GM23338 (cell line): ENCODE measurements around the gene RNF152. TPM values are rescaled to one million over a fixed set of nuclear protein-coding genes. Genes with fewer than 3 reads are reported as not detected.
"Not testable (repeated sequence)": the region's sequence is repeated elsewhere in the genome, so short reads cannot be mapped to it uniquely, and the experiment has no call there.

Experiments used
- ATAC-seq: fragments of 200-7000 bp; cut with Tn5 transposase; 3 replicates; pipeline ENCODE4 v1.9.1; 2020
- DNase-seq: peaks from one replicate; pipeline ENCODE4 v3.0.0-alpha.2; 2015; ENCODE audit warnings: low spot score
- H2AFZ ChIP-seq: fragments of 200-600 bp; sonication (generic); 2 replicates; pipeline ENCODE4 v1.8.0; 2016; ENCODE audit warnings: antibody characterized with exemption, mild to moderate bottlenecking, moderate library complexity
- H3F3A ChIP-seq: fragments of 200-600 bp; sonication (generic); replicated peaks from 2 replicates; pipeline ENCODE4 v1.8.0; 2017; ENCODE audit warnings: antibody characterized with exemption, mixed run types, low read depth
- H3K27ac ChIP-seq: fragments of 200-600 bp; sonication (generic); 2 replicates; pipeline ENCODE4 v1.6.1; 2016; ENCODE audit warnings: low read depth
- H3K27me3 ChIP-seq: fragments of 200-600 bp; sonication (generic); 2 replicates; pipeline ENCODE4 v1.8.0; 2016; ENCODE audit warnings: mild to moderate bottlenecking, mixed run types, moderate library complexity; ENCODE audit not compliant: insufficient read depth
- H3K36me3 ChIP-seq: fragments of 200-600 bp; sonication (generic); 2 replicates; pipeline ENCODE4 v1.8.0; 2016; ENCODE audit warnings: mild to moderate bottlenecking; ENCODE audit not compliant: insufficient read depth
- H3K4me1 ChIP-seq: fragments of 200-600 bp; sonication (generic); 2 replicates; pipeline ENCODE4 v1.8.0; 2016; ENCODE audit warnings: mild to moderate bottlenecking, moderate library complexity; ENCODE audit not compliant: insufficient read depth
- H3K4me2 ChIP-seq: fragments of 200-600 bp; sonication (generic); 2 replicates; pipeline ENCODE4 v1.7.1; 2017; ENCODE audit warnings: mixed run types
- H3K4me3 ChIP-seq: fragments of 200-600 bp; sonication (generic); 2 replicates; pipeline ENCODE4 v1.6.1; 2016; ENCODE audit warnings: mixed run types
- H3K79me2 ChIP-seq: fragments of 200-600 bp; sonication (generic); replicated peaks from 2 replicates; pipeline ENCODE4 v1.8.0; 2017; ENCODE audit warnings: mild to moderate bottlenecking; ENCODE audit not compliant: insufficient read depth
- H3K9me2 ChIP-seq: fragments of 200-600 bp; sonication (generic); 2 replicates; pipeline ENCODE4 v1.8.0; 2017; ENCODE audit not compliant: insufficient read depth
- H4K20me1 ChIP-seq: fragments of 200-600 bp; sonication (generic); replicated peaks from 2 replicates; pipeline ENCODE4 v1.8.0; 2017; ENCODE audit warnings: mild to moderate bottlenecking; ENCODE audit not compliant: insufficient read depth
- H3K27ac Mint-ChIP-seq: 2 replicates; pipeline ENCODE4 v1.8.0; 2020; ENCODE audit warnings: inconsistent platforms, mild to moderate bottlenecking, moderate library complexity, mixed read lengths
- H3K27me3 Mint-ChIP-seq: 3 replicates; pipeline ENCODE4 v1.8.0; 2022; ENCODE audit warnings: low read depth, mild to moderate bottlenecking, moderate library complexity, mixed read lengths, inconsistent platforms; ENCODE audit not compliant: insufficient read depth, poor library complexity
- H3K36me3 Mint-ChIP-seq: 3 replicates; pipeline ENCODE4 v1.8.0; 2021; ENCODE audit warnings: low read depth, mild to moderate bottlenecking, inconsistent platforms, moderate library complexity, mixed read lengths
- H3K4me1 Mint-ChIP-seq: 3 replicates; pipeline ENCODE4 v1.8.0; 2020; ENCODE audit warnings: mild to moderate bottlenecking, inconsistent platforms, mixed read lengths
- H3K4me3 Mint-ChIP-seq: 3 replicates; pipeline ENCODE4 v1.8.0; 2021; ENCODE audit warnings: moderate library complexity, mild to moderate bottlenecking, inconsistent platforms, mixed read lengths
- H3K9me3 Mint-ChIP-seq: 3 replicates; pipeline ENCODE4 v1.8.0; 2020; ENCODE audit warnings: moderate library complexity, mild to moderate bottlenecking, inconsistent platforms, mixed read lengths
- CREB1 ChIP-seq: fragments of 250-450 bp; sonication (Bioruptor Pico); IDR thresholded peaks from 2 replicates; pipeline ENCODE4 v1.5.0; 2020; ENCODE audit warnings: low read depth, mild to moderate bottlenecking, moderate library complexity
- EZH2 ChIP-seq: fragments of 200-600 bp; sonication (generic); IDR thresholded peaks from one replicate; pipeline ENCODE4 v1.8.0; 2017; ENCODE audit warnings: antibody characterized with exemption, mild to moderate bottlenecking, low read depth; ENCODE audit not compliant: unreplicated experiment
- EZH2phosphoT487 ChIP-seq: fragments of 200-600 bp; sonication (generic); IDR thresholded peaks from one replicate; pipeline ENCODE4 v1.8.1; 2018; ENCODE audit warnings: antibody characterized with exemption; ENCODE audit not compliant: unreplicated experiment
- JUNB ChIP-seq: IDR thresholded peaks from one replicate; pipeline ENCODE4 v1.6.1; 2016; ENCODE audit warnings: antibody characterized with exemption; ENCODE audit not compliant: unreplicated experiment
- NANOG ChIP-seq: IDR thresholded peaks from 2 replicates; pipeline ENCODE4 v1.6.1; 2016; ENCODE audit warnings: antibody characterized with exemption, borderline replicate concordance
- POLR2AphosphoS5 ChIP-seq: IDR thresholded peaks from 2 replicates; pipeline ENCODE4 v1.6.1; 2016; ENCODE audit warnings: antibody characterized with exemption, low read depth
- STAT1 ChIP-seq: IDR thresholded peaks from one replicate; pipeline ENCODE4 v1.6.1; 2016; ENCODE audit warnings: antibody characterized with exemption; ENCODE audit not compliant: unreplicated experiment
- ZNF114 ChIP-seq: fragments of 250-450 bp; sonication (Bioruptor Pico); IDR thresholded peaks from 2 replicates; pipeline ENCODE4 v1.5.0; 2020; ENCODE audit warnings: mild to moderate bottlenecking, moderate library complexity
- ZNF331 ChIP-seq: fragments of 250-450 bp; sonication (Bioruptor Pico); IDR thresholded peaks from 2 replicates; pipeline ENCODE4 v1.5.0; 2020; ENCODE audit warnings: low read depth, mild to moderate bottlenecking, moderate library complexity
- polyA plus RNA-seq: library from polyadenylated mRNA; unstranded; fragments of >200 nt; fragmentation: Nextera tagmentation; extraction: Ambion mirVana; gene quantifications from 2 replicates; pipeline ENCODE4 v1.2.1, GENCODE V29; 2016
- total RNA-seq: library from RNA; depleted of rRNA; stranded (reverse); fragments of >200 nt; shearing (Covaris generic); gene quantifications from 2 replicates; pipeline ENCODE4 v1.2.3, GENCODE V29; 2014
- TF ChIP-seq, protein P1 (sequence below): IDR thresholded peaks from one replicate; pipeline ENCODE4 v1.6.1; 2018; ENCODE audit warnings: antibody characterized with exemption; ENCODE audit not compliant: unreplicated experiment
- TF ChIP-seq, protein P2 (sequence below): fragments of 250-450 bp; sonication (Bioruptor Pico); IDR thresholded peaks from 2 replicates; pipeline ENCODE4 v1.5.0; 2020; ENCODE audit warnings: mild to moderate bottlenecking, moderate library complexity
- TF ChIP-seq, protein P3 (sequence below), 2 experiments: fragments of 200-600 bp in 1 of 2; sonication (generic) in 1 of 2; conservative IDR thresholded peaks; 2 replicates each; pipeline versions ENCODE4 v1.5.1 to v1.6.1; 2016 to 2017; ENCODE audit warnings: antibody characterized with exemption in 2 of 2, low read depth in 2 of 2, mild to moderate bottlenecking in 2 of 2, moderate library complexity in 1 of 2

Gene RNF152
- total and polyA plus RNA-seq, 2 experiments from 2014 or later, result 1.2 to 2.9 TPM

DNA sequence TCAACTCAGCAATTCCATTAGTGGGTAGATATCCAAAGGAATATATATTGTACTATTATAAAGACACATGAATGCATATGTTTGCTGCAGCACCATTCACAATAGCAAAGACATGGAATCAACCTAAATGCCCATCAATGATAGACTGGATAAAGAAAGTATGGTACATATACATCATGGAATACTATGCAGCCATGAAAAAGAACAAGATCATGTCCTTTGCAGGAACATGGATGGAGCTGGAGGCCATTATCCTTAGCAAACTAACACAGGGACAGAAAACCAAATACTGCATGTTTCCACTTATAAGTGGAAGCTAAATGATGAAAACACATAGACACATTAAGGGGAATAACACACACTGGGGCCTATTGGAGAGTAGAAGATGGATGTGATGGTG lies 116.6 kb downstream of the RNF152 start:
- not testable (repeated sequence) for ATAC-seq, H3K4me2 ChIP-seq, H3K4me1 Mint-ChIP-seq, H3K4me3 Mint-ChIP-seq, H3F3A ChIP-seq, H3K9me2 ChIP-seq, H3K79me2 ChIP-seq, H3K36me3 Mint-ChIP-seq, H3K27me3 Mint-ChIP-seq, H3K27ac ChIP-seq, DNase-seq, H3K27me3 ChIP-seq, H2AFZ ChIP-seq, H3K4me1 ChIP-seq, H3K27ac Mint-ChIP-seq, H3K36me3 ChIP-seq, H3K4me3 ChIP-seq, H4K20me1 ChIP-seq
- peaks cover 16% of the 10 kb centered on the region for H3K9me3 Mint-ChIP-seq

DNA sequence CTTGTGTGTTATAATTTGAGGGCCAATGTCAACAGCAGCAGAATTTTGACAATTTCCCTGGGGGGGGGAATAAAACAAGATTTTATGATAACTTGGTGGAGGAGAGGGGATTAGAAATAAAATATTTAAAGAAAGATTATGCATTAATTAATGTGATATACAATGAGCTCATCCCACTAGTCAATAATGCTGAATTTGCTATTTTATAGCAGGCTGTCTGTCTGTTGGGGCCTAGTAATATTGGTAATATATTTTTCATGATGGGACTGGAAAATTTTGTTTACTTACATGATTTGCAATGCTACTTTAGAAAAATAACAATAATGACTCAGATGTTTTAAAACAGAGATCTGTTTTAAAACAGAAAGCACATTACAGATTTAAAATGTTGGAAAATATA lies 118.0 kb downstream of the RNF152 start:
- peaks cover 5% of the 10 kb centered on the region for H3K27me3 Mint-ChIP-seq
- no peak overlapping the region for H3K4me2 ChIP-seq
- no peak overlapping the region for H2AFZ ChIP-seq
- peaks cover 16% of the 10 kb centered on the region for H3K9me3 Mint-ChIP-seq
- no peaks in the 10 kb centered on the region for H3K4me1 Mint-ChIP-seq
- H3K79me2 ChIP-seq, result no peaks in the 10 kb centered on the region
- H3K9me2 ChIP-seq, result 0 out of 2 replicates have a peak, but pooled peaks cover 4% of the 10 kb centered on the region
- H3K4me3 ChIP-seq, result no peak overlapping the region
- H3K27me3 ChIP-seq, result no peaks in the 10 kb centered on the region
- H3K36me3 ChIP-seq, result no peaks in the 10 kb centered on the region
- no peak overlapping the region for H3K27ac Mint-ChIP-seq
- no peaks in the 10 kb centered on the region for H3K4me1 ChIP-seq
- H4K20me1 ChIP-seq, result no peaks in the 10 kb centered on the region
- no peak for DNase-seq
- H3F3A ChIP-seq, result no peaks in the 10 kb centered on the region
- H3K27ac ChIP-seq, result no peak overlapping the region
- no peak for ATAC-seq
- no peak overlapping the region for H3K4me3 Mint-ChIP-seq
- peaks cover 9% of the 10 kb centered on the region; the same call in 1 of the 3 replicates for H3K36me3 Mint-ChIP-seq
- TF ChIP-seq POLR2AphosphoS5 (no peak), STAT1 (no peak), ZNF114 (CRISPR knock-in tag) (no peak), NANOG (no peak), JUNB (no peak), CREB1 (CRISPR knock-in tag) (no peak), ZNF331 (CRISPR knock-in tag) (no peak), EZH2 (no peak), EZH2phosphoT487 (no peak)
- TF ChIP-seq, protein P1, sequence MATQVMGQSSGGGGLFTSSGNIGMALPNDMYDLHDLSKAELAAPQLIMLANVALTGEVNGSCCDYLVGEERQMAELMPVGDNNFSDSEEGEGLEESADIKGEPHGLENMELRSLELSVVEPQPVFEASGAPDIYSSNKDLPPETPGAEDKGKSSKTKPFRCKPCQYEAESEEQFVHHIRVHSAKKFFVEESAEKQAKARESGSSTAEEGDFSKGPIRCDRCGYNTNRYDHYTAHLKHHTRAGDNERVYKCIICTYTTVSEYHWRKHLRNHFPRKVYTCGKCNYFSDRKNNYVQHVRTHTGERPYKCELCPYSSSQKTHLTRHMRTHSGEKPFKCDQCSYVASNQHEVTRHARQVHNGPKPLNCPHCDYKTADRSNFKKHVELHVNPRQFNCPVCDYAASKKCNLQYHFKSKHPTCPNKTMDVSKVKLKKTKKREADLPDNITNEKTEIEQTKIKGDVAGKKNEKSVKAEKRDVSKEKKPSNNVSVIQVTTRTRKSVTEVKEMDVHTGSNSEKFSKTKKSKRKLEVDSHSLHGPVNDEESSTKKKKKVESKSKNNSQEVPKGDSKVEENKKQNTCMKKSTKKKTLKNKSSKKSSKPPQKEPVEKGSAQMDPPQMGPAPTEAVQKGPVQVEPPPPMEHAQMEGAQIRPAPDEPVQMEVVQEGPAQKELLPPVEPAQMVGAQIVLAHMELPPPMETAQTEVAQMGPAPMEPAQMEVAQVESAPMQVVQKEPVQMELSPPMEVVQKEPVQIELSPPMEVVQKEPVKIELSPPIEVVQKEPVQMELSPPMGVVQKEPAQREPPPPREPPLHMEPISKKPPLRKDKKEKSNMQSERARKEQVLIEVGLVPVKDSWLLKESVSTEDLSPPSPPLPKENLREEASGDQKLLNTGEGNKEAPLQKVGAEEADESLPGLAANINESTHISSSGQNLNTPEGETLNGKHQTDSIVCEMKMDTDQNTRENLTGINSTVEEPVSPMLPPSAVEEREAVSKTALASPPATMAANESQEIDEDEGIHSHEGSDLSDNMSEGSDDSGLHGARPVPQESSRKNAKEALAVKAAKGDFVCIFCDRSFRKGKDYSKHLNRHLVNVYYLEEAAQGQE, result no peak
- TF ChIP-seq, protein P2, sequence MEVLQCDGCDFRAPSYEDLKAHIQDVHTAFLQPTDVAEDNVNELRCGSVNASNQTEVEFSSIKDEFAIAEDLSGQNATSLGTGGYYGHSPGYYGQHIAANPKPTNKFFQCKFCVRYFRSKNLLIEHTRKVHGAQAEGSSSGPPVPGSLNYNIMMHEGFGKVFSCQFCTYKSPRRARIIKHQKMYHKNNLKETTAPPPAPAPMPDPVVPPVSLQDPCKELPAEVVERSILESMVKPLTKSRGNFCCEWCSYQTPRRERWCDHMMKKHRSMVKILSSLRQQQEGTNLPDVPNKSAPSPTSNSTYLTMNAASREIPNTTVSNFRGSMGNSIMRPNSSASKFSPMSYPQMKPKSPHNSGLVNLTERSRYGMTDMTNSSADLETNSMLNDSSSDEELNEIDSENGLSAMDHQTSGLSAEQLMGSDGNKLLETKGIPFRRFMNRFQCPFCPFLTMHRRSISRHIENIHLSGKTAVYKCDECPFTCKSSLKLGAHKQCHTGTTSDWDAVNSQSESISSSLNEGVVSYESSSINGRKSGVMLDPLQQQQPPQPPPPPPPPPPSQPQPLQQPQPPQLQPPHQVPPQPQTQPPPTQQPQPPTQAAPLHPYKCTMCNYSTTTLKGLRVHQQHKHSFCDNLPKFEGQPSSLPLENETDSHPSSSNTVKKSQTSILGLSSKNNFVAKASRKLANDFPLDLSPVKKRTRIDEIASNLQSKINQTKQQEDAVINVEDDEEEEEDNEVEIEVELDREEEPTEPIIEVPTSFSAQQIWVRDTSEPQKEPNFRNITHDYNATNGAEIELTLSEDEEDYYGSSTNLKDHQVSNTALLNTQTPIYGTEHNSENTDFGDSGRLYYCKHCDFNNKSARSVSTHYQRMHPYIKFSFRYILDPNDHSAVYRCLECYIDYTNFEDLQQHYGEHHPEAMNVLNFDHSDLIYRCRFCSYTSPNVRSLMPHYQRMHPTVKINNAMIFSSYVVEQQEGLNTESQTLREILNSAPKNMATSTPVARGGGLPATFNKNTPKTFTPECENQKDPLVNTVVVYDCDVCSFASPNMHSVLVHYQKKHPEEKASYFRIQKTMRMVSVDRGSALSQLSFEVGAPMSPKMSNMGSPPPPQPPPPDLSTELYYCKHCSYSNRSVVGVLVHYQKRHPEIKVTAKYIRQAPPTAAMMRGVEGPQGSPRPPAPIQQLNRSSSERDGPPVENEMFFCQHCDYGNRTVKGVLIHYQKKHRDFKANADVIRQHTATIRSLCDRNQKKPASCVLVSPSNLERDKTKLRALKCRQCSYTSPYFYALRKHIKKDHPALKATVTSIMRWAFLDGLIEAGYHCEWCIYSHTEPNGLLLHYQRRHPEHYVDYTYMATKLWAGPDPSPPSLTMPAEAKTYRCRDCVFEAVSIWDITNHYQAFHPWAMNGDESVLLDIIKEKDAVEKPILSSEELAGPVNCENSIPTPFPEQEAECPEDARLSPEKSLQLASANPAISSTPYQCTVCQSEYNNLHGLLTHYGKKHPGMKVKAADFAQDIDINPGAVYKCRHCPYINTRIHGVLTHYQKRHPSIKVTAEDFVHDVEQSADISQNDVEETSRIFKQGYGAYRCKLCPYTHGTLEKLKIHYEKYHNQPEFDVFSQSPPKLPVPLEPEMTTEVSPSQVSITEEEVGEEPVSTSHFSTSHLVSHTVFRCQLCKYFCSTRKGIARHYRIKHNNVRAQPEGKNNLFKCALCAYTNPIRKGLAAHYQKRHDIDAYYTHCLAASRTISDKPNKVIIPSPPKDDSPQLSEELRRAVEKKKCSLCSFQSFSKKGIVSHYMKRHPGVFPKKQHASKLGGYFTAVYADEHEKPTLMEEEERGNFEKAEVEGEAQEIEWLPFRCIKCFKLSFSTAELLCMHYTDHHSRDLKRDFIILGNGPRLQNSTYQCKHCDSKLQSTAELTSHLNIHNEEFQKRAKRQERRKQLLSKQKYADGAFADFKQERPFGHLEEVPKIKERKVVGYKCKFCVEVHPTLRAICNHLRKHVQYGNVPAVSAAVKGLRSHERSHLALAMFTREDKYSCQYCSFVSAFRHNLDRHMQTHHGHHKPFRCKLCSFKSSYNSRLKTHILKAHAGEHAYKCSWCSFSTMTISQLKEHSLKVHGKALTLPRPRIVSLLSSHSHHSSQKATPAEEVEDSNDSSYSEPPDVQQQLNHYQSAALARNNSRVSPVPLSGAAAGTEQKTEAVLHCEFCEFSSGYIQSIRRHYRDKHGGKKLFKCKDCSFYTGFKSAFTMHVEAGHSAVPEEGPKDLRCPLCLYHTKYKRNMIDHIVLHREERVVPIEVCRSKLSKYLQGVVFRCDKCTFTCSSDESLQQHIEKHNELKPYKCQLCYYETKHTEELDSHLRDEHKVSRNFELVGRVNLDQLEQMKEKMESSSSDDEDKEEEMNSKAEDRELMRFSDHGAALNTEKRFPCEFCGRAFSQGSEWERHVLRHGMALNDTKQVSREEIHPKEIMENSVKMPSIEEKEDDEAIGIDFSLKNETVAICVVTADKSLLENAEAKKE (CRISPR knock-in tag), result no peak
- TF ChIP-seq, protein P3, sequence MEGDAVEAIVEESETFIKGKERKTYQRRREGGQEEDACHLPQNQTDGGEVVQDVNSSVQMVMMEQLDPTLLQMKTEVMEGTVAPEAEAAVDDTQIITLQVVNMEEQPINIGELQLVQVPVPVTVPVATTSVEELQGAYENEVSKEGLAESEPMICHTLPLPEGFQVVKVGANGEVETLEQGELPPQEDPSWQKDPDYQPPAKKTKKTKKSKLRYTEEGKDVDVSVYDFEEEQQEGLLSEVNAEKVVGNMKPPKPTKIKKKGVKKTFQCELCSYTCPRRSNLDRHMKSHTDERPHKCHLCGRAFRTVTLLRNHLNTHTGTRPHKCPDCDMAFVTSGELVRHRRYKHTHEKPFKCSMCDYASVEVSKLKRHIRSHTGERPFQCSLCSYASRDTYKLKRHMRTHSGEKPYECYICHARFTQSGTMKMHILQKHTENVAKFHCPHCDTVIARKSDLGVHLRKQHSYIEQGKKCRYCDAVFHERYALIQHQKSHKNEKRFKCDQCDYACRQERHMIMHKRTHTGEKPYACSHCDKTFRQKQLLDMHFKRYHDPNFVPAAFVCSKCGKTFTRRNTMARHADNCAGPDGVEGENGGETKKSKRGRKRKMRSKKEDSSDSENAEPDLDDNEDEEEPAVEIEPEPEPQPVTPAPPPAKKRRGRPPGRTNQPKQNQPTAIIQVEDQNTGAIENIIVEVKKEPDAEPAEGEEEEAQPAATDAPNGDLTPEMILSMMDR (conservative IDR thresholded peaks at IDR 0.05; ENCODE audit: low read depth in 2 of 2), result no peak
